Stomach (tissue), 9 donors: ENCODE results near the gene OR2H2. TPM values are rescaled to one million over a fixed set of nuclear protein-coding genes. Genes with fewer than 3 reads are reported as not detected.

Experiments used
- DNase-seq, 2 donors: peaks; one replicate each; pipeline versions ENCODE4 v3.0.0 to v3.0.0-alpha.2; 2013 to 2019
- H3K27ac ChIP-seq, 5 donors: fragments of 200-600 bp in 4 of 5; sonication (generic) in 4 of 5; one replicate each; pipeline ENCODE4 v1.5.1; 2013 to 2019; ENCODE audit warnings: mild to moderate bottlenecking in 1 of 5, moderate library complexity in 1 of 5
- H3K27me3 ChIP-seq, 3 donors: fragments of 200-600 bp; sonication (generic); one replicate each; pipeline ENCODE4 v1.5.1; 2017 to 2019; ENCODE audit warnings: mixed run types in 1 of 3
- H3K36me3 ChIP-seq, 4 donors: fragments of 200-600 bp; sonication (generic); 1 replicate in 3 of 4; 2 replicates in 1 of 4; pipeline ENCODE4 v1.5.1; 2016 to 2019
- H3K4me1 ChIP-seq, 4 donors: fragments of 200-600 bp; sonication (generic); one replicate each; pipeline ENCODE4 v1.5.1; 2016 to 2019
- H3K4me3 ChIP-seq, 4 donors: fragments of 200-600 bp; sonication (generic) in 3 of 4; one replicate each; pipeline ENCODE4 v1.5.1; 2016 to 2019; ENCODE audit warnings: mild to moderate bottlenecking in 1 of 4
- H3K9me3 ChIP-seq, 4 donors: fragments of 200-600 bp; sonication (generic); one replicate each; pipeline ENCODE4 v1.5.1; 2016 to 2019
- CTCF ChIP-seq, 7 experiments: fragments of 450-650 bp in 4 of 7; fragments of 200-600 bp in 3 of 7; sonication (generic) in 3 of 7; IDR thresholded peaks; one replicate each; pipeline ENCODE4 v1.5.1; 2016 to 2019; ENCODE audit warnings: antibody characterized with exemption in 7 of 7, control low read depth in 2 of 7, mild to moderate bottlenecking in 1 of 7
- EP300 ChIP-seq: sonication (generic); formaldehyde crosslinking; IDR thresholded peaks from one replicate; pipeline ENCODE4 v1.6.1; 2017; ENCODE audit warnings: antibody characterized with exemption
- POLR2A ChIP-seq, 4 donors: fragments of 450-650 bp; IDR thresholded peaks; one replicate each; pipeline ENCODE4 v1.6.1; 2016; ENCODE audit warnings: antibody characterized with exemption in 4 of 4, control low read depth in 2 of 4, mild to moderate bottlenecking in 1 of 4, moderate library complexity in 1 of 4
- POLR2AphosphoS5 ChIP-seq, 3 donors: sonication (generic); formaldehyde crosslinking; IDR thresholded peaks; one replicate each; pipeline ENCODE4 v1.6.1; 2016; ENCODE audit warnings: antibody characterized with exemption in 3 of 3
- WGBS, 5 donors: extraction: QIAGEN DNeasy Blood & Tissue Kit in 3 of 5; methylation state at CpG; one replicate each; pipeline versions ENCODE4 v1.1.5 to v1.1.7; 2013 to 2018; 5-methylcytosine and 5-hydroxymethylcytosine counted together
- intact Hi-C: fragments of 100-400 bp; cut with DNase I; formaldehyde crosslinking; loops from one replicate; pipeline ENCODE4 v1.15.1; 2023; ENCODE audit warnings: low total_unique reads
- polyA plus RNA-seq, 3 donors: library from polyadenylated mRNA; stranded (reverse); fragments of 200-250 nt; gene quantifications; one replicate each; pipeline ENCODE4 v1.2.3, GENCODE V29; 2013
- total RNA-seq, 5 donors: library from RNA; depleted of rRNA; stranded (reverse); fragments of >200 nt; gene quantifications; one replicate each; pipeline versions ENCODE4 v1.1.0 to v1.2.3, GENCODE V29; 2014 to 2016
- donor health status: healthy with polysubstance abuse.
- donor health status: Bipolar disorder and iron deficiency.
- donor health status: healthy.

The OR2H2 gene
- total and polyA plus RNA-seq, 8 donors, result not detected

GRCh38 chr6:29630315-29630714, 45.4 kb downstream of the OR2H2 start:
- intact Hi-C loops, result no loop called here
- Histone ChIP-seq H3K27ac (no peak overlapping the region), H3K4me1 (peaks cover 31 to 69% (median 53%) of the 10 kb centered on the region in 4 donors), H3K4me3 (no peak overlapping the region), H3K9me3 (no peaks in the 10 kb centered on the region), H3K36me3 (no peaks in the 10 kb centered on the region), H3K27me3 (peaks cover 0 to 41% (median 0%) of the 10 kb centered on the region in 3 donors)
- 84 to 88% (median 87%) methylated on average over 9 of the region's 9 CpGs for WGBS, 5 donors
- DNase-seq, result no peak
- no peak for TF ChIP-seq CTCF (IDR thresholded peaks at IDR 0.05)
- TF ChIP-seq POLR2AphosphoS5 (IDR thresholded peaks at IDR 0.05), result no peak
- no peak for TF ChIP-seq POLR2A (IDR thresholded peaks at IDR 0.05)
- TF ChIP-seq EP300, result no peak

GRCh38 chr6:29631209-29631810, 46.4 kb downstream of the OR2H2 start:
- peak in 1 of 2 donors; percentile 42 for DNase-seq
- Histone ChIP-seq H3K4me3 (peak overlapping the region in 3 of 4 donors; percentile 76 to 95 (median 84)), H3K27me3 (peaks cover 0 to 41% (median 0%) of the 10 kb centered on the region in 3 donors), H3K36me3 (no peaks in the 10 kb centered on the region), H3K9me3 (no peaks in the 10 kb centered on the region), H3K4me1 (peaks cover 31 to 69% (median 53%) of the 10 kb centered on the region in 4 donors), H3K27ac (no peak overlapping the region)
- 52 to 71% (median 57%) methylated on average over 14 of the region's 14 CpGs for WGBS, 5 donors
- TF ChIP-seq POLR2A (IDR thresholded peaks at IDR 0.05), result no peak
- no peak for TF ChIP-seq POLR2AphosphoS5 (IDR thresholded peaks at IDR 0.05)
- no peak for TF ChIP-seq EP300
- no peak for TF ChIP-seq CTCF (IDR thresholded peaks at IDR 0.05)
- intact Hi-C loops, result no loop called here

- Histone ChIP-seq H3K36me3 (no peaks in the 10 kb centered on the region), H3K27ac (peak overlapping the region; percentile 45 to 85 (median 85)), H3K9me3 (no peaks in the 10 kb centered on the region), H3K4me1 (peaks cover 30 to 65% (median 51%) of the 10 kb centered on the region in 4 donors), H3K27me3 (peaks cover 0 to 39% (median 0%) of the 10 kb centered on the region in 3 donors), H3K4me3 (peak overlapping the region; percentile 76 to 95 (median 83))
- intact Hi-C loops, result no loop called here
- peak; percentile 54 to 84 for DNase-seq
- WGBS, 5 donors, result 3 to 10% (median 5%) methylated on average over 18 to 53 of the region's 53 CpGs
- no peak for TF ChIP-seq CTCF (IDR thresholded peaks at IDR 0.05)
- no peak for TF ChIP-seq EP300
- TF ChIP-seq POLR2A (IDR thresholded peaks at IDR 0.05), result no peak
- no peak for TF ChIP-seq POLR2AphosphoS5 (IDR thresholded peaks at IDR 0.05)
These were observed 47.2 kb downstream of the OR2H2 start for GRCh38 chr6:29631860-29632731.

- H3K9me3 ChIP-seq, result no peaks in the 10 kb centered on the region
- no peak for TF ChIP-seq POLR2A (IDR thresholded peaks at IDR 0.05)
- TF ChIP-seq EP300, result no peak
- peak; percentile 9 to 54 (median 12) for TF ChIP-seq POLR2AphosphoS5 (IDR thresholded peaks at IDR 0.05)
- no peak for TF ChIP-seq CTCF (IDR thresholded peaks at IDR 0.05)
- 0 to 2% (median 0%) methylated on average over 34 to 52 of the region's 57 CpGs for WGBS, 5 donors
- peak within 1 kb of the TSS; percentile 58 to 85 (median 85) for H3K27ac ChIP-seq
- no peaks in the 10 kb centered on the region for H3K36me3 ChIP-seq
- peaks cover 0 to 31% (median 0%) of the 10 kb centered on the region in 3 donors for H3K27me3 ChIP-seq
- intact Hi-C loops, result no loop called here
- peak within 1 kb of the TSS; percentile 76 to 95 (median 83) for H3K4me3 ChIP-seq
- peak; percentile 85 to 97 for DNase-seq
- peaks cover 22 to 57% (median 43%) of the 10 kb centered on the region in 4 donors for H3K4me1 ChIP-seq
These were observed 48.0 kb downstream of the OR2H2 start, which contains the start of gene GABBR1 for GRCh38 chr6:29632789-29633533. Gene GABBR1 (minus strand): TSS chr6:29633183. CDS start chr6:29632385, 798 bp downstream.
